Adrenal gland (tissue), 5 donors: ENCODE data around the gene ARRDC3.

ENCODE experiments used
- CTCF ChIP-seq, 6 experiments: fragments of 450-650 bp in 4 of 6; fragments of 200-600 bp in 2 of 6; sonication (generic) in 1 of 6; IDR thresholded peaks; 1 replicate in 5 of 6; 2 replicates in 1 of 6; pipeline versions ENCODE4 v1.5.1 to v1.8.0; 2016 to 2021; ENCODE audit warnings: antibody characterized with exemption in 6 of 6, mild to moderate bottlenecking in 2 of 6, moderate library complexity in 1 of 6
- POLR2A ChIP-seq, 2 donors: fragments of 450-650 bp; IDR thresholded peaks; one replicate each; pipeline ENCODE4 v1.6.1; 2017; ENCODE audit warnings: antibody characterized with exemption in 2 of 2, mild to moderate bottlenecking in 2 of 2, moderate library complexity in 1 of 2
- donor health status: DM: no; HTN: no; CAD: no.

GRCh38 chr5:91374893-91375520 is 8.1 kb downstream of the ARRDC3 start:
- TF ChIP-seq CTCF (IDR thresholded peaks at IDR 0.05) (no peak), POLR2A (IDR thresholded peaks at IDR 0.05) (no peak)
